HL-60 (cell line): ENCODE results near the gene TRAP1.

Source experiments
- CTCF ChIP-seq: IDR thresholded peaks from one replicate; pipeline ENCODE4 v1.5.1; 2011; ENCODE audit warnings: low read length, control low read depth, inconsistent platforms; ENCODE audit not compliant: insufficient read depth
- GABPA ChIP-seq: IDR thresholded peaks from 2 replicates; pipeline ENCODE4 v1.6.1; 2012; ENCODE audit warnings: low read depth
- POLR2AphosphoS5 ChIP-seq: IDR thresholded peaks from 2 replicates; pipeline ENCODE4 v1.6.1; 2012; ENCODE audit warnings: low read depth
- REST ChIP-seq: IDR thresholded peaks from 2 replicates; pipeline ENCODE4 v1.6.1; 2012; ENCODE audit warnings: low read depth; ENCODE audit not compliant: insufficient replicate concordance
- SPI1 ChIP-seq: IDR thresholded peaks from 2 replicates; pipeline ENCODE4 v1.6.1; 2012; ENCODE audit warnings: low read depth, mild to moderate bottlenecking, borderline replicate concordance

- TF ChIP-seq CTCF, result no peak
- TF ChIP-seq POLR2AphosphoS5, result no peak
- no peak for TF ChIP-seq GABPA
- no peak for TF ChIP-seq REST
- TF ChIP-seq SPI1, result no peak
Measured at GRCh38 chr16:3764409-3764808, 47.1 kb upstream of the TRAP1 start.
